H1 (cell line): ENCODE results near the gene EFCAB10. TPM values are rescaled to one million over a fixed set of nuclear protein-coding genes. Genes with fewer than 3 reads are reported as not detected.
A peak's percentile ranks its signal among the peaks of the same experiment; 100 is the strongest.

Experiments used
- CBX5 ChIP-seq: fragments of 300-800, 300-1000 bp; sonication (generic); IDR thresholded peaks from 2 replicates; pipeline ENCODE4 v1.7.1; 2016; ENCODE audit warnings: antibody characterized with exemption, low read length, low read depth
- CREB1 ChIP-seq: IDR thresholded peaks from 2 replicates; pipeline ENCODE4 v1.6.1; 2012; ENCODE audit warnings: inconsistent platforms
- GTF2F1 ChIP-seq: IDR thresholded peaks from 2 replicates; pipeline ENCODE4 v1.6.1; 2012; ENCODE audit warnings: low read depth, low read length, improper control_type of control experiment, borderline replicate concordance
- HDAC2 ChIP-seq, 2 experiments: fragments of 300-600 bp in 1 of 2; sonication (generic) in 1 of 2; IDR thresholded peaks; 2 replicates each; pipeline ENCODE4 v1.6.1; 2011 to 2012; ENCODE audit warnings: low read depth in 2 of 2, low read length in 2 of 2, mild to moderate bottlenecking in 2 of 2, moderate library complexity in 2 of 2, borderline replicate concordance in 1 of 2, inconsistent platforms in 1 of 2
- KDM1A ChIP-seq: fragments of 200-600, 300-600 bp; sonication (generic); IDR thresholded peaks from 2 replicates; pipeline ENCODE4 v1.7.1; 2016; ENCODE audit warnings: mild to moderate bottlenecking, low read length, borderline replicate concordance
- NRF1 ChIP-seq: IDR thresholded peaks from 2 replicates; pipeline ENCODE4 v1.6.1; 2011; ENCODE audit warnings: mild to moderate bottlenecking, low read depth, low read length, improper control_type of control experiment
- POLR2A ChIP-seq, 2 experiments: IDR thresholded peaks; 1 replicate in 1 of 2; 2 replicates in 1 of 2; pipeline ENCODE4 v1.6.1; 2011; ENCODE audit warnings: low read depth in 2 of 2, low read length in 2 of 2, mild to moderate bottlenecking in 2 of 2; ENCODE audit errors: control extremely low read depth in 1 of 2
- POLR2AphosphoS5 ChIP-seq: IDR thresholded peaks from 2 replicates; pipeline ENCODE4 v1.6.1; 2011; ENCODE audit warnings: low read depth, low read length
- RBBP5 ChIP-seq: IDR thresholded peaks from 2 replicates; pipeline ENCODE4 v1.7.1; 2012; ENCODE audit warnings: low read depth, mild to moderate bottlenecking, inconsistent platforms, low read length, moderate library complexity, borderline replicate concordance
- RNF2 ChIP-seq: fragments of 200-900, 300-1000 bp; sonication (generic); IDR thresholded peaks from 2 replicates; pipeline ENCODE4 v1.7.1; 2016; ENCODE audit warnings: borderline replicate concordance, low read depth, mild to moderate bottlenecking, antibody characterized with exemption, low read length; ENCODE audit not compliant: poor library complexity, severe bottlenecking; ENCODE audit errors: missing control alignments
- RXRA ChIP-seq: IDR thresholded peaks from 2 replicates; pipeline ENCODE4 v1.6.1; 2011; ENCODE audit warnings: low read depth, mild to moderate bottlenecking, low read length, moderate library complexity; ENCODE audit not compliant: insufficient read depth
- SIN3A ChIP-seq, 2 experiments: IDR thresholded peaks in 1 of 2; conservative IDR thresholded peaks in 1 of 2; 2 replicates each; pipeline ENCODE4 v1.6.1; 2011 to 2012; ENCODE audit warnings: low read length in 2 of 2, improper control_type of control experiment in 1 of 2, low read depth in 1 of 2, mild to moderate bottlenecking in 1 of 2
- SRF ChIP-seq: IDR thresholded peaks from 2 replicates; pipeline ENCODE4 v1.6.1; 2011; ENCODE audit warnings: mild to moderate bottlenecking, low read depth, low read length, moderate library complexity
- TAF1 ChIP-seq: IDR thresholded peaks from 2 replicates; pipeline ENCODE4 v1.6.1; 2011; ENCODE audit warnings: mild to moderate bottlenecking, low read depth, low read length
- TAF7 ChIP-seq: optimal IDR thresholded peaks from 2 replicates; pipeline ENCODE3; 2011; ENCODE audit warnings: low read depth, mild to moderate bottlenecking, inconsistent platforms, low read length, moderate library complexity, borderline replicate concordance
- TBP ChIP-seq: IDR thresholded peaks from 2 replicates; pipeline ENCODE4 v1.6.1; 2011; ENCODE audit warnings: low read depth, low read length, improper control_type of control experiment
- TCF12 ChIP-seq: IDR thresholded peaks from 2 replicates; pipeline ENCODE4 v1.6.1; 2011; ENCODE audit warnings: low read depth, mild to moderate bottlenecking, low read length
- polyA plus RNA-seq, 7 experiments: library from polyadenylated mRNA; depleted of rRNA in 3 of 7; stranded (reverse) in 5 of 7; unstranded in 2 of 7; fragments of >200 nt in 5 of 7; fragments of 200-250 nt in 2 of 7; gene quantifications; 1 replicate in 5 of 7; 2 replicates in 1 of 7; 4 replicates in 1 of 7; pipeline versions ENCODE4 v1.2.1 to v1.2.3, GENCODE V29; 2011 to 2013; ENCODE audit warnings: missing spikeins in 2 of 7, mixed read lengths in 2 of 7
- total RNA-seq: library from RNA; stranded (reverse); fragmentation: NEBNext Ultra II Directional; extraction: Animal tissue kit (Norgen Biotek cat#: 25700); gene quantifications from 2 replicates; pipeline ENCODE4 v1.2.1, GENCODE V29; 2021
- TF ChIP-seq, protein P1 (sequence below): IDR thresholded peaks from 2 replicates; pipeline ENCODE4 v1.6.1; 2012; ENCODE audit warnings: inconsistent platforms
- TF ChIP-seq, protein P2 (sequence below), 3 experiments: IDR thresholded peaks; 1 replicate in 2 of 3; 2 replicates in 1 of 3; pipeline versions ENCODE4 v1.5.1 to v1.6.1; 2011; ENCODE audit warnings: low read length in 3 of 3, mild to moderate bottlenecking in 3 of 3, inconsistent platforms in 2 of 3, low read depth in 1 of 3, moderate library complexity in 1 of 3; ENCODE audit not compliant: insufficient read depth in 1 of 3; ENCODE audit errors: control extremely low read depth in 1 of 3
- TF ChIP-seq, protein P3 (sequence below): IDR thresholded peaks from 2 replicates; pipeline ENCODE4 v1.6.1; 2012; ENCODE audit warnings: inconsistent platforms

The EFCAB10 gene
- total and polyA plus RNA-seq, 2 of the 8 experiments (the other 6 are each of a cell fraction or from before 2014, with no cell fraction given), result 0.80 to 3.1 TPM

DNA sequence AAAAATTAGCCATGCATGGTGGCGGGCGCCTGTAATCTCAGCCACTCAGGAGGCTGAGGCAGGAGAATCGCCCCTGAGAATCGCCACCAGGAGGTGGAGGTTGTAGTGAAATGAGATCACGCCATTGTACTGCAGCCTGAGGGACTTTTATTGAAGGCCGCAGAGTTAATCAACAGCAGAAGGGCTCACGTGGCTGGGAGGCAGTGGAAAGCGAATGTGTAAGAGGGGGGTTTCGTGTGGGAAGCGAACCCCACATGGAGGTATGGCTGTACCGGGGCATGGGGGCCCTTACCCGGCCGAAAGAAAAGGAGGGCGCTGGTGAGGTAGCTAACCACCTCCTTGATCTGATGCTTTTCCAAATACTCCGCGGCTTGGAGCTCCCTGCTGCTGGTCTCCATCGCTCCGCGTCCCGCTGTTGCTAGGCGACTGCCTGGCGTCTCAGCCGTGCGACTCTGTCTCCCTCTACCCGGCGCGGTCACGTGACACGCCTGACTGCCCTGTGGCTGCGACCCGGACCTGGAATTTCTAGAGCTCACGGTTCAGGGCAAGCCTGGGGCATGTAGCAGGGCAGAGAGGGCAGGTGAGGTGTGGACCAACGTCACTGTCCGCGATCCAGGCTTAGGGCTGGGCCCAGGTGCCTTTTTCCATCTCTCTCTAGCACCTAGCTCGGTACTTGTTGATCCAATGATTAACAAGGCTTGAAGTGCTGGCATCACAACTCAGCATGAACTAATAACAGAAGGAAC lies at the start of gene EFCAB10 (continued):
- 0 out of 2 replicates have a peak, but pooled peaks have one; percentile 19 for TF ChIP-seq RXRA
- peak; percentile 44 for TF ChIP-seq TAF7
- TF ChIP-seq TCF12, result no peak
- peak; percentile 30 to 89; a peak in 2 of 4 replicates for TF ChIP-seq HDAC2 (IDR thresholded peaks at IDR 0.05; ENCODE audit: borderline replicate concordance in 1 of 2, low read depth in 2 of 2, low read length in 2 of 2)
- TF ChIP-seq NRF1, result no peak
- TF ChIP-seq KDM1A, result no peak
- TF ChIP-seq POLR2A (IDR thresholded peaks at IDR 0.05; ENCODE audit: control extremely low read depth in 1 of 2, low read depth in 2 of 2, low read length in 2 of 2), result peak in 1 of 2 experiments; percentile 86; a peak in 2 of 3 replicates
- TF ChIP-seq GTF2F1, result peak; percentile 93; the same call in 1 of the 2 replicates
- TF ChIP-seq SIN3A (conservative IDR thresholded peaks at IDR 0.05 in 1 of 2, IDR thresholded peaks at IDR 0.05 in 1 of 2; ENCODE audit: low read depth in 1 of 2, low read length in 2 of 2), result peak; percentile 95 to 99
- peak; percentile 67 for TF ChIP-seq TBP
- TF ChIP-seq, protein P1, sequence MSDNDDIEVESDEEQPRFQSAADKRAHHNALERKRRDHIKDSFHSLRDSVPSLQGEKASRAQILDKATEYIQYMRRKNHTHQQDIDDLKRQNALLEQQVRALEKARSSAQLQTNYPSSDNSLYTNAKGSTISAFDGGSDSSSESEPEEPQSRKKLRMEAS, result peak; percentile 88
- TF ChIP-seq TAF1, result peak; percentile 79
- TF ChIP-seq, protein P2, sequence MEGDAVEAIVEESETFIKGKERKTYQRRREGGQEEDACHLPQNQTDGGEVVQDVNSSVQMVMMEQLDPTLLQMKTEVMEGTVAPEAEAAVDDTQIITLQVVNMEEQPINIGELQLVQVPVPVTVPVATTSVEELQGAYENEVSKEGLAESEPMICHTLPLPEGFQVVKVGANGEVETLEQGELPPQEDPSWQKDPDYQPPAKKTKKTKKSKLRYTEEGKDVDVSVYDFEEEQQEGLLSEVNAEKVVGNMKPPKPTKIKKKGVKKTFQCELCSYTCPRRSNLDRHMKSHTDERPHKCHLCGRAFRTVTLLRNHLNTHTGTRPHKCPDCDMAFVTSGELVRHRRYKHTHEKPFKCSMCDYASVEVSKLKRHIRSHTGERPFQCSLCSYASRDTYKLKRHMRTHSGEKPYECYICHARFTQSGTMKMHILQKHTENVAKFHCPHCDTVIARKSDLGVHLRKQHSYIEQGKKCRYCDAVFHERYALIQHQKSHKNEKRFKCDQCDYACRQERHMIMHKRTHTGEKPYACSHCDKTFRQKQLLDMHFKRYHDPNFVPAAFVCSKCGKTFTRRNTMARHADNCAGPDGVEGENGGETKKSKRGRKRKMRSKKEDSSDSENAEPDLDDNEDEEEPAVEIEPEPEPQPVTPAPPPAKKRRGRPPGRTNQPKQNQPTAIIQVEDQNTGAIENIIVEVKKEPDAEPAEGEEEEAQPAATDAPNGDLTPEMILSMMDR (IDR thresholded peaks at IDR 0.05; ENCODE audit: control extremely low read depth in 1 of 3, insufficient read depth in 1 of 3, low read depth in 1 of 3, low read length in 3 of 3), result peak; percentile 3 to 17 (median 6); a peak in 3 of 4 replicates
- no peak for TF ChIP-seq RNF2
- TF ChIP-seq RBBP5, result peak; percentile 75; the same call in 1 of the 2 replicates
- peak; percentile 98 for TF ChIP-seq CREB1
- TF ChIP-seq POLR2AphosphoS5, result peak; percentile 82
- TF ChIP-seq, protein P3, sequence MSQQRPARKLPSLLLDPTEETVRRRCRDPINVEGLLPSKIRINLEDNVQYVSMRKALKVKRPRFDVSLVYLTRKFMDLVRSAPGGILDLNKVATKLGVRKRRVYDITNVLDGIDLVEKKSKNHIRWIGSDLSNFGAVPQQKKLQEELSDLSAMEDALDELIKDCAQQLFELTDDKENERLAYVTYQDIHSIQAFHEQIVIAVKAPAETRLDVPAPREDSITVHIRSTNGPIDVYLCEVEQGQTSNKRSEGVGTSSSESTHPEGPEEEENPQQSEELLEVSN, result no peak
- peak; percentile 72 for TF ChIP-seq SRF
- TF ChIP-seq CBX5, result no peak
